Adrenal gland (tissue), 12 donors: Measurements from ENCODE around the gene ARPC5. TPM values are rescaled to one million over a fixed set of nuclear protein-coding genes. Genes with fewer than 3 reads are reported as not detected.
A peak's percentile ranks its signal among the peaks of the same experiment; 100 is the strongest.

ENCODE experiments used
- DNase-seq, 7 donors: peaks; one replicate each; pipeline ENCODE4 v3.0.0-alpha.2; 2019 to 2020
- H3K27ac ChIP-seq, 5 donors: fragments of 200-600 bp; sonication (generic) in 4 of 5; 1 replicate in 3 of 5; 2 replicates in 2 of 5; pipeline versions ENCODE4 v1.5.1 to v1.8.0; 2016 to 2020; ENCODE audit warnings: mild to moderate bottlenecking in 1 of 5
- H3K27me3 ChIP-seq: fragments of 200-600 bp; 2 replicates; pipeline ENCODE4 v1.8.0; 2021
- H3K36me3 ChIP-seq, 2 donors: fragments of 200-600 bp; replicated peaks in 1 of 2; 1 replicate in 1 of 2; 2 replicates in 1 of 2; pipeline versions ENCODE4 v1.5.1 to v1.8.0; 2018 to 2022
- H3K4me1 ChIP-seq, 2 donors: fragments of 200-600 bp; replicated peaks in 1 of 2; 1 replicate in 1 of 2; 2 replicates in 1 of 2; pipeline versions ENCODE4 v1.5.1 to v1.8.0; 2018 to 2021
- H3K4me3 ChIP-seq, 4 donors: fragments of 200-600 bp; sonication (generic) in 3 of 4; one replicate each; pipeline ENCODE4 v1.5.1; 2016 to 2018
- H3K9me3 ChIP-seq, 3 donors: fragments of 200-600 bp; sonication (generic) in 1 of 3; replicated peaks in 1 of 3; 1 replicate in 2 of 3; 2 replicates in 1 of 3; pipeline versions ENCODE4 v1.5.1 to v1.8.0; 2016 to 2021
- POLR2A ChIP-seq, 2 donors: fragments of 450-650 bp; IDR thresholded peaks; one replicate each; pipeline ENCODE4 v1.6.1; 2017; ENCODE audit warnings: antibody characterized with exemption in 2 of 2, mild to moderate bottlenecking in 2 of 2, moderate library complexity in 1 of 2
- WGBS, 4 donors: extraction: QIAGEN DNeasy Blood & Tissue Kit in 2 of 4; methylation state at CpG; one replicate each; pipeline versions ENCODE4 v1.1.5 to v1.1.7; 2013 to 2017; 5-methylcytosine and 5-hydroxymethylcytosine counted together
- intact Hi-C, 2 donors: fragments of 100-400 bp; cut with DNase I; formaldehyde crosslinking; loops; one replicate each; pipeline versions ENCODE4 v1.14.1 to v1.15.0; 2022 to 2023
- polyA plus RNA-seq, 3 donors: library from polyadenylated mRNA; stranded (reverse); fragments of 200-250 nt in 2 of 3; fragments of 350-450 nt in 1 of 3; fragmentation: Illumina TruSeq in 1 of 3; extraction: RNeasy Lipid Tissue Mini Kit (QIAGEN cat#74804) in 1 of 3; gene quantifications; one replicate each; pipeline ENCODE4 v1.2.3, GENCODE V29; 2013 to 2014
- total RNA-seq, 9 donors: library from RNA; depleted of rRNA in 4 of 9; stranded (reverse); fragments of >200 nt in 4 of 9; fragments of 120-200 nt in 1 of 9; fragmentation: NEBNext Ultra II Directional in 1 of 9; extraction: Animal tissue kit (Norgen Biotek cat#: 25700) in 1 of 9; gene quantifications; one replicate each; pipeline versions ENCODE4 v1.1.0 to v1.2.4, GENCODE V29; 2013 to 2023
- TF ChIP-seq, protein P1 (sequence below), 6 experiments: fragments of 450-650 bp in 4 of 6; fragments of 200-600 bp in 2 of 6; sonication (generic) in 1 of 6; IDR thresholded peaks; 1 replicate in 5 of 6; 2 replicates in 1 of 6; pipeline versions ENCODE4 v1.5.1 to v1.8.0; 2016 to 2021; ENCODE audit warnings: antibody characterized with exemption in 6 of 6, mild to moderate bottlenecking in 2 of 6, moderate library complexity in 1 of 6
- donor health status: healthy with polysubstance abuse.
- donor health status: Bipolar disorder and iron deficiency.
- donor health status: DM: yes; HTN: yes; CAD: no.
- donor health status: DM: no; HTN: no; CAD: no.
- donor health status: DM: no; HTN: no; CAD: no.
- donor health status: DM: yes; HTN: yes; CAD: no.

Gene ARPC5
- total and polyA plus RNA-seq, 12 donors = 48.1 to 133 (median 85.0) TPM

DNA sequence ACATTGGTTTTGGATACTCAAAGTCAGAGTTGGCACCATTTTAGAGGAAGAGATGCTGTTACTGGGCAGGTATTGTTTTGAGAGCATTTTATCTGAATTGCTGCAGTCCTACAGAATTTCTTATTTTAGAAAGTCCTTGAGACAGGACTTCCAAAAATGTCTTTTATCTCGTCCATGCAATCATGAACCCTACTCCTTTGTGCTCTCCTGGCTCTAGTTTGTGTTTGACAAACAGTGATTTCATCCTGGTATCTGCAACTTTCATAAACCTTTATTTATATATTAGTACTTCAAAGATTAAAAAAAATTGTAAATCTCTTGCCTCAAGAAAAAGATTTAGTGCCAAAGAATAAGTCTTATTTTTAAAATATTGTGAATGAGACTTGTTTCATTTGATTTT lies 4.6 kb upstream of the ARPC5 start:
- no peak overlapping the region for H3K4me3 ChIP-seq
- WGBS, 4 donors = 28 to 50% (median 38%) methylated on average over 1 of the region's 1 CpG

DNA sequence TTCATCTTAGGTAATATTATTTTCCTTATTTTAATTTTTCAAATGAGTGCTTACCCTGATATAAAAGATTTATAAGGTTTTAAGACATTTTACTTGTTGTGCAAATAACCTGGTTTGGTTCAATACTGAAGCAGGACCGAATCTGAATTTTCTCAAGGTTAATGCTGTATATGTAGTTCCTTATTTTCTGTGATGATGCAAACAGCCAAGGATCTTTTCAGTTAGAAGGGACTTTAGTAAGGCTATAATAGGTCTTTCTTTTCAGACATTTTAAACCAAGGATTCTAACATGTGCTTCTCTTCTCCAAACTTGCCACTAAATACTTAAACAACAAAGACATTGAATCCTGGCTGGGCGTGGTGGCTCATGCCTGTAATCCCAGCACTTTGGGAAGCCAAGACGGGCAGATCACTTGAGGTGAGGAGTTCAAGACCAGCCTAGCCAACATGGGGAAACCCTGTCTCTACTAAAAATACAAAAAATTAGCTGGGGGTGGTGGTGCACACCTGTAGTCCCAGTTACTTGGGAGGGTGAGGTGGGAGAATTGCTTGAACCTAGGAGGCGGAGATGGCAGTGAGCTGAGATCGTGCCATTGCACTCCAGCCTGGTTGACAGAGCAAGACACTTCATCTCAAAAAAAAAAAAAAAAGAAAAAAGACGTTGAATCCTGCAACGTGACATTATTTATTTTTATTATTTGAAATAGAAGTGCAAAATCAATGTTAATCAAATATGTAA lies 3.2 kb upstream of the ARPC5 start:
- intact Hi-C loops = no loop called here
- H3K27ac ChIP-seq = no peak overlapping the region
- TF ChIP-seq POLR2A (IDR thresholded peaks at IDR 0.05) = no peak
- TF ChIP-seq, protein P1, sequence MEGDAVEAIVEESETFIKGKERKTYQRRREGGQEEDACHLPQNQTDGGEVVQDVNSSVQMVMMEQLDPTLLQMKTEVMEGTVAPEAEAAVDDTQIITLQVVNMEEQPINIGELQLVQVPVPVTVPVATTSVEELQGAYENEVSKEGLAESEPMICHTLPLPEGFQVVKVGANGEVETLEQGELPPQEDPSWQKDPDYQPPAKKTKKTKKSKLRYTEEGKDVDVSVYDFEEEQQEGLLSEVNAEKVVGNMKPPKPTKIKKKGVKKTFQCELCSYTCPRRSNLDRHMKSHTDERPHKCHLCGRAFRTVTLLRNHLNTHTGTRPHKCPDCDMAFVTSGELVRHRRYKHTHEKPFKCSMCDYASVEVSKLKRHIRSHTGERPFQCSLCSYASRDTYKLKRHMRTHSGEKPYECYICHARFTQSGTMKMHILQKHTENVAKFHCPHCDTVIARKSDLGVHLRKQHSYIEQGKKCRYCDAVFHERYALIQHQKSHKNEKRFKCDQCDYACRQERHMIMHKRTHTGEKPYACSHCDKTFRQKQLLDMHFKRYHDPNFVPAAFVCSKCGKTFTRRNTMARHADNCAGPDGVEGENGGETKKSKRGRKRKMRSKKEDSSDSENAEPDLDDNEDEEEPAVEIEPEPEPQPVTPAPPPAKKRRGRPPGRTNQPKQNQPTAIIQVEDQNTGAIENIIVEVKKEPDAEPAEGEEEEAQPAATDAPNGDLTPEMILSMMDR (IDR thresholded peaks at IDR 0.05) = no peak
- H3K36me3 ChIP-seq = no peaks in the 10 kb centered on the region
- no peaks in the 10 kb centered on the region for H3K27me3 ChIP-seq
- WGBS, 4 donors = 85 to 93% (median 88%) methylated on average over 7 of the region's 7 CpGs
- DNase-seq = no peak
- peaks cover 0 to 6% of the 10 kb centered on the region in 2 donors for H3K4me1 ChIP-seq
- H3K9me3 ChIP-seq = no peaks in the 10 kb centered on the region
- H3K4me3 ChIP-seq = no peak overlapping the region

More for the DNA sequence above, 4.6 kb upstream of the ARPC5 start:
- Histone ChIP-seq H3K27ac (no peak overlapping the region), H3K4me1 (no peaks in the 10 kb centered on the region), H3K9me3 (no peaks in the 10 kb centered on the region), H3K36me3 (no peaks in the 10 kb centered on the region), H3K27me3 (no peaks in the 10 kb centered on the region)
- TF ChIP-seq, protein P1 (IDR thresholded peaks at IDR 0.05) = no peak
- TF ChIP-seq POLR2A (IDR thresholded peaks at IDR 0.05) = no peak
- no peak for DNase-seq
- intact Hi-C loops = no loop called here

DNA sequence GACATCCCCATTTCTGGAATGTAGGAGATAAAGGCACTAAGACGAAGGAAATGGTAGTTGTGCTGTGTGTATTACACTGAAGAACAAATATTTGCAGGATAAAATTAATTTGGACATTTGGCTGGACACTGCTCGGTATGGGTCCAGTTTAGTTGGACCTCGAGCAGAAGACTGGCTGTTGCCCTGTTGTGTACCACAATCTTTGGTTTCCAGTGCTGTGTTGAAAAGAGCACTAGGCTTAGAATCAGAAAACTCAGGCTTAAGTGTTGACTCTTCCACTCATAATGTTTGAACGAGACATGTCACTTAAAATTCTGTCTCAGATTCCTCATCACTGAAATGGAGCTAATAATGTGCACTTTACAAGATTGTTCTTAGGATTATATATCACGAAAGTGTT lies 1.2 kb upstream of the ARPC5 start:
- whole genome bisulfite sequencing, 4 donors = 50 to 53% (median 53%) methylated on average over 5 of the region's 5 CpGs
- H3K27ac ChIP-seq = peak overlapping the region in 1 of 5 donors; percentile 97

DNA sequence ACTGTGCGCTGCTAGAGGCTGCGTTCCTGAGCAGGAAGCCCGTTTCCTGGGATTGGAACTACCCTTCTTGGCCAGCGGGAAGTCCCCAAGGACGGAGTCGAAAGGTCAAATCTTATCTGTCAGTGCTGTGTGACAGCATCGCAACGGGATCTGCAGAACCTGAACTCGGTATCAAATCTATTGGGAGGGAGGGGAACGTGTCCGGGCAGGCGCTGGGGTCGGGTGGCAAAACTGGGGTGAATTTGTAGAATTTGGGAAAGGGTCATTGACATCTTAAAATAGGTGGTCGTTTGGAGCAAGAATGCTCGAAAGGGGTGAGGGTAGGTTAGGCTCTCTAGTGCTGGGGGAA lies 725 bp upstream of the ARPC5 start:
- H3K27ac ChIP-seq = peak overlapping the region in 3 of 5 donors; percentile 88 to 97 (median 93)
- H3K27me3 ChIP-seq = no peaks in the 10 kb centered on the region
- no peak for TF ChIP-seq POLR2A (IDR thresholded peaks at IDR 0.05)
- TF ChIP-seq, protein P1 (IDR thresholded peaks at IDR 0.05) = no peak
- no peak for DNase-seq
- H3K4me1 ChIP-seq = peaks cover 16 to 31% of the 10 kb centered on the region in 2 donors
- WGBS, 4 donors = 1 to 3% (median 3%) methylated on average over 12 to 15 of the region's 15 CpGs
- peak overlapping the region in 3 of 4 donors; percentile 65 to 91 (median 85) for H3K4me3 ChIP-seq
- peaks cover 0 to 4% (median 0%) of the 10 kb centered on the region in 3 donors for H3K9me3 ChIP-seq
- no peaks in the 10 kb centered on the region for H3K36me3 ChIP-seq
- intact Hi-C loops = no loop called here

More for the DNA sequence above, 1.2 kb upstream of the ARPC5 start:
- Histone ChIP-seq H3K4me1 (peaks cover 16 to 27% of the 10 kb centered on the region in 2 donors), H3K27me3 (no peaks in the 10 kb centered on the region), H3K9me3 (peaks cover 0 to 4% (median 0%) of the 10 kb centered on the region in 3 donors), H3K4me3 (peak overlapping the region in 1 of 4 donors; percentile 91), H3K36me3 (no peaks in the 10 kb centered on the region)
- TF ChIP-seq, protein P1 (IDR thresholded peaks at IDR 0.05) = no peak
- TF ChIP-seq POLR2A (IDR thresholded peaks at IDR 0.05) = no peak
- DNase-seq = no peak
- intact Hi-C loops = no loop called here
